Type B pancreatic cell (in vitro differentiated cells): ENCODE data around the gene C6orf47. TPM values are rescaled to one million over a fixed set of nuclear protein-coding genes. Genes with fewer than 3 reads are reported as not detected.
A peak's percentile ranks its signal among the peaks of the same experiment; 100 is the strongest.

Experiments
- DNase-seq: peaks from one replicate; pipeline ENCODE4 v3.0.0; 2021; ENCODE audit warnings: mixed read lengths; ENCODE audit not compliant: unreplicated experiment; ENCODE audit errors: extremely low spot score
- H3K27ac Mint-ChIP-seq: 2 replicates; pipeline ENCODE4 v1.8.0; 2021; ENCODE audit warnings: mild to moderate bottlenecking, mixed read lengths
- H3K27me3 Mint-ChIP-seq: 2 replicates; pipeline ENCODE4 v1.8.0; 2021; ENCODE audit warnings: mixed read lengths
- H3K36me3 Mint-ChIP-seq: 2 replicates; pipeline ENCODE4 v1.8.0; 2021; ENCODE audit warnings: mixed read lengths
- H3K4me1 Mint-ChIP-seq: one replicate; pipeline ENCODE4 v1.8.0; 2021; ENCODE audit warnings: mixed read lengths; ENCODE audit not compliant: unreplicated experiment
- H3K4me3 Mint-ChIP-seq: 2 replicates; pipeline ENCODE4 v1.8.0; 2021; ENCODE audit warnings: mild to moderate bottlenecking, mixed read lengths
- H3K9me3 Mint-ChIP-seq: 2 replicates; pipeline ENCODE4 v1.8.0; 2021; ENCODE audit warnings: mixed read lengths
- CTCF ChIP-seq: fragments of 200-600 bp; sonication (generic); conservative IDR thresholded peaks from 2 replicates; pipeline ENCODE4 v1.5.0; 2021; ENCODE audit warnings: antibody characterized with exemption, mild to moderate bottlenecking
- total RNA-seq: library from RNA; stranded (reverse); gene quantifications from 2 replicates; pipeline ENCODE4 v1.2.1, GENCODE V29; 2021; ENCODE audit warnings: low replicate concordance

Gene C6orf47
- total RNA-seq, 1 donor from 2014 or later: 22.3 TPM

DNA sequence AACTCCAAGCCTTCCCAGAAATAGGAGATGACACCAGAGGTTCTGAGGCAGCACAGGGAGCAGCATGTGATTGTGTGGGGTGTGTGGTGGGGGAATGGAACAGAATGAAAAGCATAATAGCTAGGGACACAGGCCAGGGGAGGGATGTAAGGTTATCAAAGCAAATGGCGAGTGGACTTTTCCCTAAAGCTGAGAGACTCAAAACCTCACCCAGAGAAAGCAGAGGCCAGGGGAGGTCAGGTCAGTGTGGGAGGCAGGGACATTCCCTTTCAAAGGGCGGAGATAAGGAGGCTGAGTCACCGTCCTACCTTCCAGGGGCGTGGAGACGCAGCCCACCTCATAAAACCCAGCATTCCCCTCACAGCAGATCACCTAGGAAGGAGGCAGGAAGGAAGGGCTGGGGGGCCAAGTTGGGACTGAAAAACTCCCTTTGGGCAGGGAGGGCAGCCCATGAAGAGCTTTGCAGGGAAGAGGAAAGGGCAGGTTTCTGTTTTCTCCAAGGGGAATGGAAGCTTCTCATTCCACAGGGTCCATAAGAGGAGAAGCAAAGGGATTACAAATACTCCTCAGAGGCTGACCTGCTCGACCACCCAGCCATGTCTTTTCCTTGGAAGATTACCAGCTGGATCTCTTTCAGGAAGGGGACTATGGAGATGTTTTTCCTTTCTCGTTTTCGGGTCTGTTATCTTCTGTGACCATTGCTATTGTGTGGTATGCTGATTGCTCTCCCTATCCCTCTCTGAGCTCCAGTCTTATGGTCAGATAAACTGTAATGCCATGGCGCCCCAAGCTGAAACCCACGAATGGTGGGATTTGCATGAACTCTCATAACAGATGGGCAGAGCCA lies 29.9 kb upstream of the C6orf47 start:
- peak overlapping the region; percentile 31 for H3K4me3 Mint-ChIP-seq
- no peak for TF ChIP-seq CTCF
- H3K9me3 Mint-ChIP-seq: no peaks in the 10 kb centered on the region
- no peak for DNase-seq
- no peaks in the 10 kb centered on the region for H3K27me3 Mint-ChIP-seq
- H3K27ac Mint-ChIP-seq: peak overlapping the region; percentile 90
- no peaks in the 10 kb centered on the region for H3K4me1 Mint-ChIP-seq
- H3K36me3 Mint-ChIP-seq: peaks cover 13% of the 10 kb centered on the region

DNA sequence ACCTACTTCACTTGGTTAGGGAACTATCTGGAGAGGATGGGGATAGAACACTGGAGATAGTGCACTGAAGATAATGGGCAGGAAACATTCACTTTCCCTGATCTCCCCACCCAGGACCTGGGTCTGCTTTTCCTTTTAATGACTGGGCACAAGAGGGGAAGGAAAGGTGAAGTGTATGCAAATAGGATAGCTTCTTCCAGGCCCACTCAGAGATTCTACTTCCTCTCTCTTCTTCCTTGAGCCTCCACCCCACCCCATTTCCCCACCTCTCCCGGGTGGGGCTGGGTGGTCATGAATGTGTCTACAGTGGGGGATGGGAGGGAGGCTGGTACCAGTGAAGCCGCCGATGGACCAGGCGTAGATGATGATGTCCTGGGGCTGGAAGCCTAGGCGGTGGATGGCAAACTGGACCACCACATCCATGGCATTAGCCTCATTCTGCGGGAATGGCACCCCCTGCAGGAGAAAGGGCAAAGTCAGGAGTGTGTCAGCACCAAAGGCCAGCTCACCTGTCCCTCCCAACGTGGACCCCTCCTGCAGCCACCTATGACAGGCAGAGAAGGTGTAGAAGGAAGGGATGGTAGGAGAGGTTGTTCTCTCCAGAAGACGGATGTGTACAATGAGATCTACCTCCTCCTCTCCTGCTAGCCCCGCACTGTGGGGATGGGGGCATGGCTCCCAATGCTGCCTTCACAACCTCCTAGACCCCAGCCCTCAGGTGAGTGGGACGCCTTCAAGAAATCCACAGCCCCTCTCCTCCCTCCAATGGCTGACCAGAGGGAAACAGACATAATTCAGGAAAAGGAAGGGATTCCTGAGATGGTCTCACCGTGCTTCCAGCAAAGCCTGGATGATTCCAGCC lies 28.9 kb upstream of the C6orf47 start:
- Mint-ChIP-seq H3K27me3 (no peaks in the 10 kb centered on the region), H3K36me3 (peaks cover 13% of the 10 kb centered on the region)
- peak; percentile 57 for TF ChIP-seq CTCF

GRCh38 chr6:31687860-31688693 lies 27.5 kb upstream of the C6orf47 start:
- Mint-ChIP-seq H3K27me3 (no peaks in the 10 kb centered on the region), H3K27ac (no peak overlapping the region), H3K4me1 (peaks cover 6% of the 10 kb centered on the region), H3K9me3 (no peaks in the 10 kb centered on the region), H3K36me3 (peaks cover 13% of the 10 kb centered on the region), H3K4me3 (no peak overlapping the region)
- no peak for DNase-seq
- TF ChIP-seq CTCF: no peak

More for the DNA sequence above, 28.9 kb upstream of the C6orf47 start:
- DNase-seq: no peak
- Mint-ChIP-seq H3K27ac (peak overlapping the region; percentile 90), H3K9me3 (no peaks in the 10 kb centered on the region), H3K4me3 (no peak overlapping the region), H3K4me1 (no peaks in the 10 kb centered on the region)

DNA sequence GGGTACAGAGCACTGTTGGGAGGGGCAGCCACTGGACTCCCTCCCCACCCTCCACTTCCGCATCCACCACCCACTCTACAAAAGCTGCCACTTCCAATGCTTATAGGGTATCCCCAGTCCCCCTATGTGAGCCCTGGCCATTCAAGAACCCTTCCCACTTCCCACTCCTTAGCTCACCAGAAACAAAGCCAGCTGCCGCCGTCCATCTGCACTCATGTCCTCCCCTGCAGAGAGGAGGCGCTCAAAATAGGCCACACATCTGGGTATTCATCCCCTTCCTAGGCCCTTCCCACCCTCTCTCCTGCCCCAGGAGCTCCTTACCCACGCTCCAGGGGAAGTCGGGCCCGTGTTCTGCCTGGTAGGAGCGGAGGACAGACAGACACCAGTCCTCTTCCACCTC lies 26.7 kb upstream of the C6orf47 start:
- no peak for TF ChIP-seq CTCF
- Mint-ChIP-seq H3K27ac (no peak overlapping the region), H3K4me1 (peaks cover 7% of the 10 kb centered on the region), H3K27me3 (no peaks in the 10 kb centered on the region), H3K9me3 (no peaks in the 10 kb centered on the region), H3K36me3 (peaks cover 13% of the 10 kb centered on the region), H3K4me3 (no peak overlapping the region)
- no peak for DNase-seq

DNA sequence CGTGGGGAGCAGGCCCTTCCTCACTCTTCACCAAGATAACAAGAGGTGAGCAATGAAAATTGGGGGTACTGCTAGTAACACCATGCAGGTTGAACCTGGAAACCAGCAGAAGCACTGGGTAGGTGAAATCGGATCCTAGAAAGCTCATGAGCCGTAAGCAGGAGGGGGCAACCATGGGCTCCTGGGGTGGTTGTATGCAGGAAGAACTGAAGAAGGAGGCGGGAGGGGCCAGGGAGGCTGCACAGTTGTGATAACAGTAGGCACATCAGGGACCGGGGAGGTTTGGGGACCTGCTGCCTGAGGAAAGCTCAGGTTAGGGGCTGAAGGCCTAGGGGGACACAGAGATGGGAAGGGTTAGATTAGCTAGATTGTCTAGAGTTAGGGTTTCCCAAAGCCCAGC lies 25.9 kb upstream of the C6orf47 start:
- no peaks in the 10 kb centered on the region for H3K27me3 Mint-ChIP-seq
- no peaks in the 10 kb centered on the region for H3K9me3 Mint-ChIP-seq
- no peak for DNase-seq
- TF ChIP-seq CTCF: no peak
- no peak overlapping the region for H3K4me3 Mint-ChIP-seq
- H3K4me1 Mint-ChIP-seq: peaks cover 10% of the 10 kb centered on the region
- peaks cover 13% of the 10 kb centered on the region for H3K36me3 Mint-ChIP-seq
- peak overlapping the region; percentile 10 for H3K27ac Mint-ChIP-seq
